ENCODE results near the gene OR6J1.
"Not testable (repeated sequence)": the region's sequence is repeated elsewhere in the genome, so short reads cannot be mapped to it uniquely, and the experiment has no call there.

OR6J1 gene

GRCh38 chr14:22650046-22650739, 6.0 kb upstream of the OR6J1 start:
- no peak for DNase-seq

- DNase-seq: no peak
These were observed 4.4 kb upstream of the OR6J1 start for GRCh38 chr14:22648506-22648905.

GRCh38 chr14:22646570-22647254, 2.6 kb upstream of the OR6J1 start:
- no peak for DNase-seq

GRCh38 chr14:22641846-22642245, 2.3 kb downstream of the OR6J1 start:
- no peak for DNase-seq

- DNase-seq: no peak
These were observed 4.0 kb downstream of the OR6J1 start for GRCh38 chr14:22640192-22640591.

GRCh38 chr14:22635980-22636379, 8.2 kb downstream of the OR6J1 start:
- DNase-seq: not testable (repeated sequence)

- no peak for DNase-seq
These were observed 9.8 kb downstream of the OR6J1 start for GRCh38 chr14:22634233-22634900.

GRCh38 chr14:22630486-22630885, 13.7 kb downstream of the OR6J1 start:
- no peak for DNase-seq

- no peak for DNase-seq
These were observed 14.1 kb downstream of the OR6J1 start for GRCh38 chr14:22630066-22630465.

- no peak for DNase-seq
These were observed 14.8 kb downstream of the OR6J1 start for GRCh38 chr14:22629361-22629760.

GRCh38 chr14:22627506-22628263, 16.5 kb downstream of the OR6J1 start:
- DNase-seq: no peak

GRCh38 chr14:22626590-22626989, 17.6 kb downstream of the OR6J1 start:
- DNase-seq: no peak

GRCh38 chr14:22623047-22623446, 21.1 kb downstream of the OR6J1 start:
- DNase-seq: no peak

GRCh38 chr14:22622255-22622654, 21.9 kb downstream of the OR6J1 start:
- DNase-seq: no peak

- DNase-seq: not testable (repeated sequence)
These were observed 28.4 kb downstream of the OR6J1 start for GRCh38 chr14:22615765-22616164.

GRCh38 chr14:22614240-22614799, 29.8 kb downstream of the OR6J1 start:
- DNase-seq: no peak

GRCh38 chr14:22613736-22614239, 30.4 kb downstream of the OR6J1 start:
- DNase-seq: no peak

GRCh38 chr14:22613106-22613695, 31.0 kb downstream of the OR6J1 start:
- no peak for DNase-seq

- DNase-seq: no peak
These were observed 33.2 kb downstream of the OR6J1 start for GRCh38 chr14:22610931-22611330.

- DNase-seq: no peak
These were observed 36.9 kb downstream of the OR6J1 start for GRCh38 chr14:22607291-22607690.

- no peak for DNase-seq
These were observed 37.8 kb downstream of the OR6J1 start for GRCh38 chr14:22606380-22606779.

GRCh38 chr14:22602862-22603261, 41.3 kb downstream of the OR6J1 start:
- DNase-seq: no peak
